DOHH2 (cell line): ENCODE results near the gene ADGRA3.

Source experiments
- H3F3A ChIP-seq: fragments of 200-600 bp; sonication (generic), shearing (Covaris generic); 2 replicates; pipeline ENCODE4 v1.6.0; 2016; ENCODE audit warnings: antibody characterized with exemption, mild to moderate bottlenecking; ENCODE audit not compliant: control insufficient read depth, insufficient read depth
- H3K27ac ChIP-seq: fragments of 200-600 bp; sonication (generic); 2 replicates; pipeline ENCODE4 v1.5.1; 2014; ENCODE audit warnings: low read depth, mild to moderate bottlenecking, low read length, moderate library complexity
- H3K27me3 ChIP-seq: fragments of 200-600 bp; sonication (generic); 2 replicates; pipeline ENCODE4 v1.6.1; 2014; ENCODE audit warnings: mild to moderate bottlenecking, low read length, mixed read lengths; ENCODE audit not compliant: control insufficient read depth
- H3K36me3 ChIP-seq: fragments of 200-600 bp; sonication (generic); 2 replicates; pipeline ENCODE4 v1.6.1; 2014; ENCODE audit warnings: mild to moderate bottlenecking, low read length, moderate library complexity, mixed read lengths; ENCODE audit not compliant: control insufficient read depth
- H3K4me1 ChIP-seq: fragments of 200-600 bp; sonication (generic); 2 replicates; pipeline ENCODE4 v1.6.1; 2014; ENCODE audit warnings: mild to moderate bottlenecking, low read length, mixed read lengths; ENCODE audit not compliant: control insufficient read depth
- H3K4me2 ChIP-seq: fragments of 200-600 bp; sonication (generic); 2 replicates; pipeline ENCODE4 v1.6.0; 2014; ENCODE audit warnings: mild to moderate bottlenecking, low read length, moderate library complexity
- H3K4me3 ChIP-seq: fragments of 200-600 bp; sonication (generic); 2 replicates; pipeline ENCODE4 v1.5.1; 2014; ENCODE audit warnings: mild to moderate bottlenecking, low read length, mixed read lengths
- H3K79me2 ChIP-seq: fragments of 200-600 bp; sonication (generic); 2 replicates; pipeline ENCODE4 v1.6.1; 2014; ENCODE audit warnings: mild to moderate bottlenecking, low read length, mixed read lengths; ENCODE audit not compliant: control insufficient read depth
- H3K9me2 ChIP-seq: fragments of 200-600 bp; sonication (generic); replicated peaks from 2 replicates; pipeline ENCODE4 v1.6.1; 2014; ENCODE audit warnings: mild to moderate bottlenecking, low read length, mixed read lengths; ENCODE audit not compliant: control insufficient read depth
- H3K9me3 ChIP-seq: fragments of 200-600 bp; sonication (generic); 2 replicates; pipeline ENCODE4 v1.6.1; 2014; ENCODE audit warnings: antibody characterized with exemption, low read length, mixed read lengths; ENCODE audit not compliant: control insufficient read depth, insufficient read depth
- H4K20me1 ChIP-seq: fragments of 200-600 bp; sonication (generic); 2 replicates; pipeline ENCODE4 v1.6.0; 2014; ENCODE audit warnings: low read depth, mild to moderate bottlenecking, antibody characterized with exemption, low read length, moderate library complexity; ENCODE audit not compliant: control insufficient read depth, insufficient read depth
- EZH2phosphoT487 ChIP-seq: fragments of 200-600 bp; sonication (generic); IDR thresholded peaks from 2 replicates; pipeline ENCODE4 v1.6.1; 2017; ENCODE audit warnings: borderline replicate concordance, mild to moderate bottlenecking, antibody characterized with exemption, low read length, moderate library complexity, mixed read lengths
- TF ChIP-seq, protein P1 (sequence below): fragments of 200-600 bp; sonication (generic); IDR thresholded peaks from one replicate; pipeline ENCODE4 v1.5.1; 2014; ENCODE audit warnings: antibody characterized with exemption, mild to moderate bottlenecking, low read depth, low read length; ENCODE audit not compliant: poor library complexity, severe bottlenecking

Gene ADGRA3

DNA sequence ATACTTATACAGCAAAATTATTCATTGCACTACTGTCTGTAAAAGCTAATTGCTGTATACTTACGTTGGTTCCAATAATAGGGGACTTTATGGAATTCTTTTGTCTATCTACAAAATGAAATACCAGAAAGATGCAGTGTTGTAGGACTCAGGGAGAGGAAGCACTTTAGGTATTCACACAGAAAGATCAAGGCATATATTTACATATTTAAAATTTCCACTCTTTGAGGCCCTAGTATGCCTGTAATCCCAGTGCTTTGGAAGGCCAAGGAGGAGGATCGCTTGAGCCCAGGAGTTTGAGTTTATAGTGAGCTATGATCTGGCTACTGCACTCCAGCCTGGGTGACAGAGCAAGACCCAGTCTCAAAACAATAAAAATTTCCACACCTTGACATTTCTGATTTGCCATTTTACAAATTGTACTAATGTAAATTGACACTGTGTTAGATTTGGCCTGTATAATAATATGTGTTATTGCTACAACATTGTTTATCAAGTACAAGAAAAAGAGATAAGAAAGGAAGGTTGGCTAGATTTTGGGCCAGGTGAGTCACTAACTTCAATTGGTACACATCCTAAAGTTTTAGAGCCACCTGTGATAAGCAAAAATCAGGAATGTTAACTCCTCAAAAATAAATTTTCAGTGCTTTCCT is 35.1 kb downstream of the ADGRA3 start:
- H3K4me3 ChIP-seq: no peak overlapping the region
- no peak overlapping the region for H3K4me2 ChIP-seq
- no peaks in the 10 kb centered on the region for H3K27me3 ChIP-seq
- H3K9me3 ChIP-seq: no peaks in the 10 kb centered on the region
- TF ChIP-seq, protein P1, sequence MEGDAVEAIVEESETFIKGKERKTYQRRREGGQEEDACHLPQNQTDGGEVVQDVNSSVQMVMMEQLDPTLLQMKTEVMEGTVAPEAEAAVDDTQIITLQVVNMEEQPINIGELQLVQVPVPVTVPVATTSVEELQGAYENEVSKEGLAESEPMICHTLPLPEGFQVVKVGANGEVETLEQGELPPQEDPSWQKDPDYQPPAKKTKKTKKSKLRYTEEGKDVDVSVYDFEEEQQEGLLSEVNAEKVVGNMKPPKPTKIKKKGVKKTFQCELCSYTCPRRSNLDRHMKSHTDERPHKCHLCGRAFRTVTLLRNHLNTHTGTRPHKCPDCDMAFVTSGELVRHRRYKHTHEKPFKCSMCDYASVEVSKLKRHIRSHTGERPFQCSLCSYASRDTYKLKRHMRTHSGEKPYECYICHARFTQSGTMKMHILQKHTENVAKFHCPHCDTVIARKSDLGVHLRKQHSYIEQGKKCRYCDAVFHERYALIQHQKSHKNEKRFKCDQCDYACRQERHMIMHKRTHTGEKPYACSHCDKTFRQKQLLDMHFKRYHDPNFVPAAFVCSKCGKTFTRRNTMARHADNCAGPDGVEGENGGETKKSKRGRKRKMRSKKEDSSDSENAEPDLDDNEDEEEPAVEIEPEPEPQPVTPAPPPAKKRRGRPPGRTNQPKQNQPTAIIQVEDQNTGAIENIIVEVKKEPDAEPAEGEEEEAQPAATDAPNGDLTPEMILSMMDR: no peak
- TF ChIP-seq EZH2phosphoT487: no peak
- no peak overlapping the region for H3K27ac ChIP-seq
- no peaks in the 10 kb centered on the region for H4K20me1 ChIP-seq
- no peaks in the 10 kb centered on the region for H3K9me2 ChIP-seq
- H3F3A ChIP-seq: no peaks in the 10 kb centered on the region
- H3K4me1 ChIP-seq: no peaks in the 10 kb centered on the region
- no peaks in the 10 kb centered on the region for H3K79me2 ChIP-seq
- H3K36me3 ChIP-seq: no peaks in the 10 kb centered on the region

DNA sequence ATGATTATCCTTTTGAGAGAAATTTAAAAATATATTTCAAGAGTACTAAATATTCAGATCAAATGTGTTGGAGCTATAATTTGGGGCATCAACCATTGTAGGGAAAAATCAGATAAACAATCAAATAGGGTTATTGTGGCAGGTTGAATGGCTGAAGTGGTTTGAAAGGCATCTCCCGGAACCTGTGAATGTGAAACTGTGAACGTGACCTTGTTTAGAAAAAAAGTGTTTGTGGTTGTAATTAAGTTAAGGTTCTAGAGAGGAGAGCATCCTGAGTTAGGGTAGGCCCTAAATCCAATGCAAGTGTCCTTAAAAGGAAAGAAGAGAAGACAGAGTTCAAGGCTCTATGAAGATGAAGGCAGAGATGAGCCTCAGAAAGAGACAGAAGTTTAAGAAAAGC is 37.4 kb downstream of the ADGRA3 start:
- no peaks in the 10 kb centered on the region for H3K4me1 ChIP-seq
- no peak overlapping the region for H3K27ac ChIP-seq
- H3K79me2 ChIP-seq: no peaks in the 10 kb centered on the region
- no peaks in the 10 kb centered on the region for H3K36me3 ChIP-seq
- no peaks in the 10 kb centered on the region for H4K20me1 ChIP-seq
- no peak overlapping the region for H3K4me3 ChIP-seq
- H3F3A ChIP-seq: no peaks in the 10 kb centered on the region
- no peaks in the 10 kb centered on the region for H3K9me3 ChIP-seq
- no peaks in the 10 kb centered on the region for H3K9me2 ChIP-seq
- H3K4me2 ChIP-seq: no peak overlapping the region
- TF ChIP-seq, protein P1: no peak
- no peak for TF ChIP-seq EZH2phosphoT487
- no peaks in the 10 kb centered on the region for H3K27me3 ChIP-seq

DNA sequence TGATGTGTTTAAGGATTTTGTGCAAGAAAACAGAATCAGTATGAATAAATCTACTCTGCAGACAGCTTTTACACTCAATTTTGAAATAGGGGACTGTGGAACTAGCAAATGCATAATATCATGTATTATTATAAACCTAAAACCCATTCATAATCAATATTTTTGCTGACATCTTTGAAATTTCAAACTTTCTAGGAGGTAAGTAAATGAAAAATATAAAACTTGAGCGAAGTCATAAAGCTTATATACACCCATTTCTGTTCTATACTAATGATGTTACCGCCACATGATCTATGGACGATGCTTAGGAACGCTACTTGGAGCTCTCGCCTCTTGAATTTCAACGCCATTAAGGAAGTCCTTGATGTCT is 38.1 kb downstream of the ADGRA3 start:
- TF ChIP-seq EZH2phosphoT487: no peak
- TF ChIP-seq, protein P1: no peak
- Histone ChIP-seq H3K9me2 (no peaks in the 10 kb centered on the region), H4K20me1 (no peaks in the 10 kb centered on the region), H3K79me2 (no peaks in the 10 kb centered on the region), H3F3A (no peaks in the 10 kb centered on the region), H3K4me3 (no peak overlapping the region), H3K36me3 (no peaks in the 10 kb centered on the region), H3K4me2 (no peak overlapping the region), H3K27ac (no peak overlapping the region), H3K9me3 (no peaks in the 10 kb centered on the region), H3K4me1 (no peaks in the 10 kb centered on the region), H3K27me3 (no peaks in the 10 kb centered on the region)
